Stimulated activated CD4-positive, alpha-beta T cell treated with anti-CD3 and anti-CD28 coated beads, Interleukin-12 subunit alpha, Interleukin-12 subunit beta, amount 100 ng/mL, for 48 hours (primary cell): ENCODE results near the gene PTPRE.

ENCODE experiments used
- DNase-seq, 3 donors: peaks; one replicate each; pipeline ENCODE4 v3.0.0-alpha.2; 2020; ENCODE audit warnings: low read depth in 2 of 3, low spot score in 1 of 3

The PTPRE gene

DNA sequence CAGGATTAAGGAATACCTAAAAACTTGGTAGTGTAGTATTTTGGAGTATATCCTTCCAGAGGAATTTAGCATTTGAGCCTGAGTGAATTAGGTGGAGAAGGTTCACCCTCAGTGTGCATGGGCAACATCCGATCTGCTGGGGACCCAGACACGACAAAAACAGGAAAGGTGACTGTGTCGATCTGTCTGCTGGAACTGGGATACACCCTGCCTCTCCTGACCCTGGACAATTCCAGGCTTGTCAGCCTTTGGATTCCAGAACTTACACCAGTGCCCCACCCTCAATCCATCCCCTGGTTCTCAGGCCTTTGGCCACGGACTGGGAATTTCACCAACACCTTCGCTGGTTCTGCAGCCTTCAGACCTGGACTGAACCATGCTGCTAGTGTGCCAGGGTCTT is 41.9 kb downstream of the PTPRE start:
- DNase-seq = no peak

DNA sequence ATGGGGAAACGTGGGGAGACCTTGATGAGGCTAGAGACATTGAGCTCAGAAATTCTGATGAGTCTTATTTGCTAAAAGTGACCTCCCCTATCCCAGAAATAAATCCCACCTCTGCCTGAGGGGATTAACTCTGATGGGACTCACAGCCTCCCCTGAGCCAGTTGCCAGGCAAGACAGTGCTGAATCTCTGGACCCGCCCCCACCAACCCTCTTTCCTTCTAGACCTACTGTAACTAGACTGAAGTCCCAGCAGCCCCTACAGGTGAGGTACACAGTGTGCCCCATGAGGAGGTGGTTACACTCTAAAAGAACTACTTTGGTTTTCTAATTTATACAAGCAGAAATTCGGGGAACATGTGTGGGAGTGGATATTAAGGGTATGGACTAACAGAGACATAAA is 42.9 kb downstream of the PTPRE start:
- no peak for DNase-seq

DNA sequence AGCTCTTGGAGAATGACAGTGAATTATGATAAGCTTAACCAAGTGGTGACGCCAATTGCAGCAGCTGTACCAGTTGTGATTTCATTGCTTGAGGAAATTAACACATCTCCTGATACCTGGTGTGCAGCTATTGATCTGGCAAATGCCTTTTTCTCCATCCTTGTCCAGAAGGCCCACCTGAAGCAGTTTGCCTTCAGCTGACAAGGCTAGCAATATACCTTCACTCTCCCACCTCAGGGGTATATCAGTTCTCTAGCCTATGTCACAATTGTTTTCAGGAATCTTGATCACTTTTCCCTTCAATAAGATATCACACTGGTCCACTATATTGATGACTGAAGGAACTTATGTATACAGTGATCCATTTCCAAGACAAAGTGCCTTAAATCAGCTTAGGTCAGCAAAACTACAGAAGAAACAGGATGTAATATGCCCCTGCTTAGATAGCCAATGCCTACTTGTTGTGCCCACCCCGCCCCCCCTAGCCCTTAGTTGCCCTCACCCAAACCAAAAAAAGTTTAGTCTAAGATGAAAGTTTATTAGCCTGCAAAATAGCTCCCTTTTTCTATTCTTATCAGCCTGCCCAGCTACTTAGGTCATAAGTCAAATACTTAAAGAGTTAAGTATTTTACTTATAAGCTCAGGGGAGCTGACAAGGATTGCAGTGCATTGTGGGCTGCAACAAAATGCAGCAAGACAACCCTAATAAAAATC is 45.1 kb downstream of the PTPRE start:
- no peak for DNase-seq

DNA sequence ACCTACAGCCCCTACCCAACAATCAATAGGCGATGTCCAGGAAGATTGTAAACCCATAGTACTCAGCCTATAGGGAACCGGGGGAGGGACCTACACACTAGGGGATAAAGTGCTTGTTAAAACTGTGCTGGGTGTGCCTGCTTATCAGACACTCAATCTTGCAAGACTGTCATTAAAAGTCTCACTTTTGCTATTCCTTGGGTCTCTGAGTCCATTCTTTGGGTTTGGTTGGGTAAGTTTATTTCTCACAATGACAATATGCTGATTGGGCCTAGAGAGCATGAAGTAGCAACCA is 45.6 kb downstream of the PTPRE start:
- no peak for DNase-seq

DNA sequence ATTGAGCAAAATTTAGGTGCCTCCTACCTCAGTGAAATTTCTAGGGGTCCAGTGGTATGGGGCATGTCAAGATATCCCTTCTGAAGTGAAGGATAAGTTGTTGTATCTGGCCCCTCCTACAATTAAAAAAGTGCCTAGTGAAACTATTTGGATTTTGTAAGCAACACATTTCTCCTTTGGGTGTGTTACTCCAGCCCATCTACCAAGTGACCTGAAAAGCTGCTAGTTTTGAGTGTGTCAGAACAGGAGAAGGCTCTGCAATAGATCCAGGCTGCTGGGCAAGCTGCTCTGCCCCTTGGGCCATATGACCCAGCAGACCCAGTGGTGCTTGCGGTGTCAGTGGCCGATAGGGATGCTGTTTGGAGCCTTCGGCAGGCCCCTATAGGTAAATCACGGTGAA is 46.0 kb downstream of the PTPRE start:
- no peak for DNase-seq

DNA sequence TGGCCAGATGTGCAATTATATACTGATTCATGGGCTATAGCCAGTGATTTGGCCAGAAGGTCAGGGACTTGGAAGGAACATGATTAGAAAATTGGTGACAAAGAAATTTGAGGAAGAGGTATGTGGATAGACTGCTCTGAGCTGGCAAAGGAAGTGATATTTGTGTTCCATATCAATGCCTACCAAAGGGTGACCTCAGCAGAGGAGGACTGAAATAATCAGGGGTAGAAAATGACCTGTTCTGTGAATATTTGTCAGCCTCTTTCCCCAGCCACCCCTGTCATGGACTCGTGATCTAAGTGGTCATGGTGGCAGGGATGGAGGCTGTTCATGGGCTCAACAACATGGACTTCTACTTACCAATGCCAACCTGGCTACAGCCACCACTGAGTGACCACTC is 47.0 kb downstream of the PTPRE start:
- no peak for DNase-seq

DNA sequence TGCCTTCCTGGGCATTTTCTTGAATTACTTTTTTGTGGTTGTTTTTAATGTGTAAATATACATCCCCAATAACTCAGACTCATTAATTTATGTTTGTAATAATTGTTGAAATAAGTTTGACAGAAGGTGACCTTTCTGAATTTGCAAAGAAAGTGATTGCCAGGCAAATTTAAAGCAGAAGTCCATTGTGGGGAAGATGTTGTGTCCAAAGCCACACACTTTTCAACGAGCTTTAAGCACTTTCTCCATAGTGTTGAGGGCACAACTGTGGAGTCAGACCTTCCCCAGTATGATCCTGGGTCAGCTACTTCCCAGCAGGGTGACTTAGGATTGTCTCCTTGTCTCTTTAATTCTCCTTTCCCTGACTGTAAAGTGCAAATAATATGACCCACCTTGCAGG is 52.5 kb downstream of the PTPRE start:
- DNase-seq = no peak

DNA sequence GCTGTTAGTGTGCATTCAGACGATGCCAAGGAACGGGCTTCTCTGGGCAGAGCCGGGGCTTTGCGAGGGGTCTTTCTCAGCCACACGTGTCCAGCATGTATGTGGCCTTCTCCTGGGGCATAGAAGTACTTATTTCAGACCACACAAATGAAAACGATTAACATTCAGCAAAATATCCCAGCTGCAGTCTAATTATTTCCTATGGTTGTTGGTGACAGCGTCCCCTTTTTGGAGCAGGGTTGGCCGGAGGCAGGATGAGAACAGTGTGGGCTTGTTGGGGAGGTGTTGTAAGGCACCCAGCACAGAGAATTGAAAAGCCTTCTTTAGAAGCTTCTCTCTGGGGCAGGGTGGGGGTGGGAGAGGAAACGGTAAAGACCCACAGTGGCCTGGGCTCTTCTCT is 54.2 kb downstream of the PTPRE start:
- DNase-seq = no peak

DNA sequence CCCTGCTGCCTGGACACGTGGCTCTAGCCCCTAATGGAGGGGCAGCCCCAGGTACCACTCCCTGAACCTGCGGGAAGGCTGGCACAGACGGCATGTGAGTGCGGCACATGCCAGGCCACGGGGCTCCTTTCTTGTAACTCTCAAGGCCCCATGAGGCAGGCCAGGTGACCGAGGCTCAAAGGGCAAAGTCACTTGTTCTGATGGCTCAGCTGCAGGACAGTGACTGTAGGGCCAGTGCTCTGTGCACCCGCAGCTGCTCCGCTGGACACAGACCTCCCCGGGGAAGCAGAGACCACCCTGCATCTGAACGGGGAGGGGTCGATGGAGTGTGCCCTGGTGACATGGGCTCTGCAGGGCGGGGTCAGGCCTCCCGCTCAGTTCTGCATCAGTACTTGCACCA is 55.3 kb downstream of the PTPRE start:
- DNase-seq = no peak

DNA sequence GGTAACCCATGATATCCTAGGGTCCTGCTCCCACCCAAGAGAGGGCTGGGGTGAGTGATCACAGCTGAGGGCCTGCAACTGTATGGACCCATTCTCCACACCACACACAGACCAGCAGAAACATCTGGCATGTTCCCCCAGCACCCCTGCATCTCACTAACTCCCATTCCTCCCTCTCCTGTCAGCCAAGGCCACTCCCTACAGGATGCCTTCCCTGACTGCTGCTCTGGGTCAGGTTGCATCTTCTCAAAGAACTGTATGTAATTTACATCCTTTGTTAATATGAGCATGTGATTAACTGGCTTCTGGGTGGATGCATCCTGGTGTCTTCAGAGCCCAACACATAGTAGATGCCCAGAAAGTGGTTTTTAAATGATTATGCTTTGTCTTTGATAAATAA is 56.2 kb downstream of the PTPRE start:
- DNase-seq = no peak

DNA sequence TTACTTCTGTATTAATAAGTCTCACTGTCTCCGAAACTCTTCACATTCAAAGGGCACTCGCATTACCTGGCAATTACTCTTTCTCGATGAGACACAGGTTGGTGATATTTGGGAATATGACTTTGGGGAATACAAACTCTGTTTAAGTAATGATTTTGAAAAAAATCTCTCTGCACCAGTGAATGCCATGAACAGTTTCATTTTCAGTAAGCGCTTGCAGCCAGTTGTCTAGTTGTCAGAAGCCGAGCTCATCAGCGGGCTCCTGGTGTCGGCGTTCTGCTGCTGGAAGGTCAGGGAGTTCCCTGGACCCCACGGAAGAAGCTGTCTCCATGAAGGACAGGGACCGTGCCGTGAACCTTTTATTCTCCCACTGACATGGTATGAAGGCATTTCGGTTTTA is 57.7 kb downstream of the PTPRE start:
- no peak for DNase-seq

DNA sequence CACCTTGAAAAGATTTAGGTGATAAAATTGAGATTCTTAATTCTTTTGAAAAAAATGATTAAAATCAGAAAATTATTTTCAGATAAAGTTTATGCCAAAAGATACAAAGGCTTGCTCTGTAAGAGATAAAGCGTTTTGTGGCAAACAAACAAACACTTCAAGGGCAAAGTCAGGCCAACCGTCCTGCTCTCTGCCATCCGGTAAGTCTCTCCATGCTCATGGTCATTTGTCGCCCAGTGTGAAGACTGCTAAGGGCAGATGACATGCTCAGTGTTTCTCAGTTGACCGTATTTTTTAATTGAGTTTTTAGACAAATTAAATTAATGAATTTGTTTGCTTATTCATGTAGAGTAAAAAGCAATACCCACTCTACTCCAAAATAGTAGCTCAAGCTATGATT is 60.0 kb downstream of the PTPRE start:
- no peak for DNase-seq

DNA sequence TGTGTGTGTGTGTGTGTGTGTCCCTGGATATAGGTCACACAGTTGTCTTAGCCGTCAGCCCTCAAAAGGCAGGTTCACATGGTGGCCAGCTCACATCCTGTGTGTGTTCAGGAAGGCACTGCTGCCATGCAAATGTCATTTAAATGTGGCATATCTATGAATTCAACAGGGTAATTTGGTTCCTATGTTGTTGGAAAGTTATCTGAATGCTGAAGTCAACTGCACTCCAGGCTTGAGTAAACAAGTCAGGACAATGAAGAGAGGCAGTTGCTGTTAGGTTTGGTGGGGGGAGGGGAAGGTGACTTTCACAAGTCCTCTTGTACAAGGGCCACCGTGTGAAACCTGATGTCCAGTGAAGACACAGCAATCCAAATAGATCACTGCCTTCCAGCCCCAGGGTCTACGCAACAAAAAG is 61.1 kb downstream of the PTPRE start:
- no peak for DNase-seq

DNA sequence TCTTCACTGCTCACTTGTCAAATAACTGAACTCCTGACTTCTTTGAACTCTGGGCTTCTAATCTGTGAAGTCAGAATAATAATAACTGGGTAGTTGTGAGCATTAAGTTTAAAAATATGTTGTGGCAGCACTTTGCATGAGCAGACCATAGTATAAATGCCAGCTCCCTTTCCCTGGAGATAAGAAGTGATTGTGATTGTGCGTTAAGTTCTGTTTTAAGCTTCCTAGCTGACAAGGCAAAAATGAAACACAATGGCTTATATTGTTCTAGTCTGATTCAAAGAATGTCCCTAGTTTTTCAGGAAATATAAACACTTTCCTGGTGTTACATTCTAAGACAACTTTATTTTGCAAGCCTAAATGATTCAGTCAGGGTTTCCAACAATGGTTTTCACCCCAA is 61.8 kb downstream of the PTPRE start:
- no peak for DNase-seq

DNA sequence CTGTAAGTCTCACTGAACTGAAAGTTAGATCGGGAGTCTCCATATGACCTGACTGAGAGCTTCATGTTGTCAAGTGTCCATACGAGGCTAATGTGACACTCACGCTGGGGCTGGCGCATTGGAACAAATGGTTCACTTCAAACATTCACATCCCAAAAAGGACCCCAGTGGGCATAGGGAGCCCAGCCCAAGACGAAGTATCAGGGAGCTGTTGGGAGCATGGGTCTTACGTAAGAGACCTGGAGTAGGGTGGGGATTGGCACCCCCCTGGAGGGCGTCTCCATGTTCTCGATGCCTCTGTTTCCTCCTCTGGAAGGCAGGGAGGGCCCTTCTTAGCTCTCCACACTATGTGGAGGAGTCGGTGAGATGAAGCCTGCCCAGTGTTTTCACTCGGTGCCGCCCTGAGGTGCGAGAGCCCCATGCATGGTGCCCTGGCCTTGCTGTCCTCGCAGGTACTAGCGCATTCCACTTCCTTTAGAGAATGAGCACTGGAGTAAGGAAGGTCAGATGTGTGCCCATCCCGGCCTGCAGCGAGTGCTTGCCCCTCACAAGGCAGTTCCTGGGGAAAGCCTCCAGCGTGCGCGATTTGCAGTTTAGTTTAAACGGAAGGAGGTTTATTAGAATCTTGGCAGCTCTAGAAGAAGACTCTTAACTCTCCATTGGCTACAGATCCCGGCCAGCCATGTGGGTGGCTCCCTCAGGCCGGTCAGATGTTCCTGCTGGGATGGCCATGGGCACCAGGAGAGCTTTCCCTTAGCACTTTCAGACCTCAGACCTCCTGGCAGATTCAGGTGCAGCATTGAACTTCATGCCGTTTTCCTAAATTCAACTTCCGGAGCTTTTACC is 64.4 kb downstream of the PTPRE start:
- no peak for DNase-seq

DNA sequence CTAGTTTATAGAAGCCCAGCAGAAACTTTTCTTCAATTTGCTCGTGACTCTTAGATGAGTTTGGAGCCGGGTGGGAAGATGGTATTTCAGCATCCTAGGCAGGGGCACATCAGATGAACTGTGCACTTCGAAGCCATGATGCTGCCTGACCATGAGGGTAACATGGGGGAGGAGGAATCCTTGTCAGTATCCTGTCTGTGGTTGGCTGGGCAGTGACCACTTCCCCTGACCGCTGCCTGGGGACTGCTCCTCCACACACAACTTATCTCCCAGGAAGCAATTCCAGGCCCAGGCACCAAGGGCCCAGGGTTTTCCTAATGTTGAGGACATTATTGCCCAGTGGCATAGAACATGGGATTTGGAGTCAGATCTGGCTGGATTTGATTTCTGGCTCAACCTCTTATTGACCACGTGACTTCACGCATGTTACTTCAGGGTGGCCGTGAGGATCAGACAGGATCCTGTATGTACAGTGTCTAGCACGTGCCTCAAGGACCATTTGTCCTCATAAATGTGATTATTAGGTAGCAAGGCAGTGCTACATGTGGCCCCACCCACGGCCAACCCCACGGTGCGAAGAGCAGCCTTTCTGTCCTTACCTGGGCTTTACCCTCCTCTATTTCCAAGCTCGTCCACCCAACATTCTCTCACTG is 65.2 kb downstream of the PTPRE start:
- DNase-seq = no peak

DNA sequence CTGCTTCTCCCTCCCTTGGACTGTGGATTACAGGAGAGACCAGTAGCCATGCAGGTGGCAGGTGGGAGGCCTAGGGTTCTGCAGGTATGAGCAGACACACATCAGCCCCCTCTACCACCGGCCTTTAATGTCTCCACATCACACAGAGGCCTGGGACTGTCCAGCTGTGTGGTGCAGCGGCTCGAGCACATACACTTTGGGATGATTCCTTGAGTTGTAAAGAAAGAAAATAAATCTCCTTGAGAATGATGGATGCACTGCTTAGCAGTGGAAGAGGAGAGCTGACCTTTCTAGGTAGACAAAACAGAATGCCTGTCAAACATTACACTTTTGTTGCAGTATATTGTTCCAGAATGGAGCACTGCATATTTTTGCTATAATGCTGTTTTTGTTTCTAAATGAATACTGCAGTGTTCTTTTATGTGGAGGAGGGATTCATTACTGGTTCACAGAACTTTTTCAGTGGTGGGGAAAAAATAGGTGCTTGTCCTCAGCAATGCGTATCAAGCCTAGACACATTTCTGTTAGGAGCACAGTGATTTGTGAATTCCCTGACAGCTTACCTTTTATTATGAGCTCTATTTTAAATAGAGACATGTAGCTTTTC is 66.0 kb downstream of the PTPRE start:
- no peak for DNase-seq

DNA sequence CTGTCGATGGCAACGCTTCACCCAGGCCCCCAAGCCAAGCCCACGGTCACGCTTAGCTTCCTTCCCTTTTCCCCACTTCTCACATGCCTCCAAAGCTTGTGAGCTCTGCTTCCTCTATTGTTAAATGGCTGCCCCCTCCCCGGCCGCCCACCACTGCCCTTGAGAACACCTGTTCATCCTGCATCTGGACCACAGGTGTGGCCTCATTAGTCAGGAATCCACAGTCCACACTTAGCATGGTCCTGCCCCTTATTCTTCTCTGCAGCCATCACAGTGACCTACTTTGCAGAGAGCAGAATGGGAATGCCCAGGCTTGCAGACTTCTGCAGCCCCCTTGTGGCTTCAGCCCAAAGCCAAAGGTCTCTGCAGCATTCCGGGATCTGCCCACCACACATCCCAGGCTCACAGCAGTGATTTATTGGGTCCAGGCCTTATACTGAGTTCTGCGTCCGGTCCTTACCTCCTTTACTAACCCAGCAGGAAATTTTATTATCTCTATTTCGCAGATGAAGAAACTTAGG is 66.9 kb downstream of the PTPRE start:
- DNase-seq = no peak

DNA sequence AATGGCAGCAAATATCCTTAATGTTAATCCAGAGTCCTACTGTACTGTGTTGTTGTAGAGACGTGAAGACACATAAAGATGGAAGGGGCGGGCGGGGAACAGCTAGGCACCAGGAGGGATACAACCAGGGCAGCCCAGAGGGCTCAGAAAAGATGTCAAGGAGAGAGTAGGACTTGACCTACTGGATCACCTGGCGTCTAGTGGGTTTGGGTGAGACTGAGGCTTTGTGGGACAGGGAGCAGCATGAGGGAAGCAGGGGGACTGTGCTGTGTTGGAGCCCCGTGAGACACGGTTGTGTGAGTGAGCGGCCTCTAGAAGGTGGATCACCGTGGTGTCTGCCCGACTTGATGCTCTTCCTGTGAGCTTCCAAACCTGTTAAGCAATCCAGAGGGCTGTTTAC is 68.0 kb downstream of the PTPRE start:
- no peak for DNase-seq

DNA sequence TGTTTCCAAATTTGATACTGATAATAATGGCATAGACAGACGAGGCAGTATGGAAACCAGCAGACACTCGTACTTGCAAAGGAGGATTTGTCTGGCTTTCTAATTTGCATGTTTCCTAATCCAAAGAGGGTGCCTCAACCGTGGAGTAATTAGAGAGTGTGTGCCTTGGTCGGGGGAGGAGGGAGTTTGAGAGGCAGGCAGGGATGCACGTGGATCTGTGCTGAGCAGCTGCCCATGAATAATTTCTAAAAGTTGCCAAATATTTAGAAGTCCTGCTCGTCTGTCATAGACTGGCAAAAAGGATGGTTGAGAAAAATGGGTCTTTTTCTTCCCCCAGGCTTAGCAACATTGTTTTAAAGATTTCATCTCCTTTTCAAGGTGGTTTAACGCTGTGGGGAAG is 69.4 kb downstream of the PTPRE start:
- DNase-seq = no peak

DNA sequence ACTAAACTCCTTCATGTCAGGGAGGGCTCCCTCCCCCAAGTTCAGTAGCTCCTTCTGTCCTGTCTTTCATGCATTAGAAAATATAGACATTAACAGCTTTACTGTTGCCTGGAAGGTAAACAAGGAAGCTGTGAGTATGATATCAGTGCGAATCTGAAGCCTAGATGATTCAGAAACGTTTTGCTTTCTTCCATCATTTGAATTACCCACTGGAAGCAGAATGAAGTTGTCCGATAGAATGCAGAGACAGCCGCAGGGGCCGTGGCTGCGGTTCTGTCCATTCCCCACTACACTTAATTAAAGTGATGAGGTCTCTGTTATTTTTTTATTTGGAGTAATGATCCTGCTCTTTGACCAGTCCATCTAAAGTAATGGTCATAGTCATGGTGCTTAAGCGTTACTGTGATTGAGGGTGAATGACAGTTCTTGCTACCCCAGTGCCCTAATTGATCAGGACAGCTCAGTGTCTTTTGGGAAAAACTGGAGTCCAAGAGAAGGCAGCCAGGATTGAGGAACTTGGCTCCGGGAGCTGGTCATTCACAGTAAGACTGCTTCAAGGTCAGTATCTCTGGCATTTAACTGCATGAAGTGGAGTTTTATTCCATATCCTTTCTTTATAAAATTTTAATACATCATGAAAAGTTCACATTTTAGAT is 69.9 kb downstream of the PTPRE start:
- no peak for DNase-seq
